Measurements from ENCODE around the gene NELFCD.
A peak's percentile ranks its signal among the peaks of the same experiment; 100 is the strongest.

NELFCD gene

DNA sequence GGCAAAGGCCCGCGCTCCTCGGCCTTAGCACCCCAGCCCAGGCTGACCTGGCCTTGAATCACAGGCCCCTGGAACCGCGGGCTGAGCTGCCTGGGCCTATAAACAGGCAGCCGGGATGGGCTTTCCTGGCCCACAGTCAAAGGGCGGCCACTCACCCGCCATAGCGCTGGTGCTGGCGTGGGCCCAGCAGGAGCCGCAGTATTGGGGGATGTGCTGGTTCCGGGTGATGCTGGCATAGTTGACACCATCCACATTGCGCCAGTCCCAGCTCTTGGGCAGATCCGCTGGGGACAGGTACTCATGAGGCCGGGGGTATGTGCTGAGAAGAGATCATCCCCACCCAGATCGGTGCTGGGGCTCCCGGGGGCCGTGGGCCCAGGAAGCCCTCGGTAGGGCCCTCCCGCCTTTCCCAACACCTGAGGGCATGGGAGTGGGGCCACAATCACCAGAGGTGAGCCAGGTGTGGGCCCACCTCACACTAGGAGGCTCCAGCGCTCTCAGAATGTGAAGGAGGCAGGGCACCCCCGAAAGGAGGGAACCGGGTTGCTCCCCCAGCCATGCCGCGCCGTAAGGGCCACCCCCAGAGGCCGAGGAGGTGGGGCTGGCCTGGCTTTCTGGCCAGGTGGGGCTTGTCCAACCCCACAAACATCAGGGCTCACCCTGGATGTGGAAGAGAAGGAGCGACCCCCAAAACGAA is 25.3 kb downstream of the NELFCD start:
- H3K36me3 ChIP-seq (ENCODE audit: low read length): no peaks in the 10 kb centered on the region
- peak overlapping the region; percentile 86 for H3K4me2 ChIP-seq (ENCODE audit: low read depth, low read length, poor library complexity, severe bottlenecking)
- H3F3A ChIP-seq (ENCODE audit: insufficient read depth): peaks cover 12% of the 10 kb centered on the region
- H3K9me3 ChIP-seq (ENCODE audit: insufficient read depth, low read length): no peaks in the 10 kb centered on the region
- H3K9ac ChIP-seq (ENCODE audit: low read length): peak overlapping the region; percentile 91
- peak overlapping the region; percentile 86 for H3K27ac ChIP-seq (ENCODE audit: low read depth, low read length)
- H3K79me2 ChIP-seq (ENCODE audit: insufficient read depth, low read length): peaks cover 32% of the 10 kb centered on the region
- peak overlapping the region; percentile 74 for H3K4me3 ChIP-seq (ENCODE audit: insufficient read depth, low read length, poor library complexity, severe bottlenecking)
- H3K9me2 ChIP-seq (replicated peaks; ENCODE audit: insufficient read depth, low read length): no peaks in the 10 kb centered on the region
- TF ChIP-seq, protein P1, sequence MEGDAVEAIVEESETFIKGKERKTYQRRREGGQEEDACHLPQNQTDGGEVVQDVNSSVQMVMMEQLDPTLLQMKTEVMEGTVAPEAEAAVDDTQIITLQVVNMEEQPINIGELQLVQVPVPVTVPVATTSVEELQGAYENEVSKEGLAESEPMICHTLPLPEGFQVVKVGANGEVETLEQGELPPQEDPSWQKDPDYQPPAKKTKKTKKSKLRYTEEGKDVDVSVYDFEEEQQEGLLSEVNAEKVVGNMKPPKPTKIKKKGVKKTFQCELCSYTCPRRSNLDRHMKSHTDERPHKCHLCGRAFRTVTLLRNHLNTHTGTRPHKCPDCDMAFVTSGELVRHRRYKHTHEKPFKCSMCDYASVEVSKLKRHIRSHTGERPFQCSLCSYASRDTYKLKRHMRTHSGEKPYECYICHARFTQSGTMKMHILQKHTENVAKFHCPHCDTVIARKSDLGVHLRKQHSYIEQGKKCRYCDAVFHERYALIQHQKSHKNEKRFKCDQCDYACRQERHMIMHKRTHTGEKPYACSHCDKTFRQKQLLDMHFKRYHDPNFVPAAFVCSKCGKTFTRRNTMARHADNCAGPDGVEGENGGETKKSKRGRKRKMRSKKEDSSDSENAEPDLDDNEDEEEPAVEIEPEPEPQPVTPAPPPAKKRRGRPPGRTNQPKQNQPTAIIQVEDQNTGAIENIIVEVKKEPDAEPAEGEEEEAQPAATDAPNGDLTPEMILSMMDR (IDR thresholded peaks at IDR 0.05; ENCODE audit: insufficient read depth, low read length, poor library complexity, severe bottlenecking): no peak
- no peak for TF ChIP-seq EZH2phosphoT487 (conservative IDR thresholded peaks at IDR 0.05; ENCODE audit: low read length)
- H2AFZ ChIP-seq (ENCODE audit: low read depth, low read length, severe bottlenecking): no peak overlapping the region
- H3K27me3 ChIP-seq (ENCODE audit: low read length): no peaks in the 10 kb centered on the region
- H4K20me1 ChIP-seq (ENCODE audit: low read depth, low read length): 0 out of 2 replicates have a peak, but pooled peaks cover 3% of the 10 kb centered on the region

DNA sequence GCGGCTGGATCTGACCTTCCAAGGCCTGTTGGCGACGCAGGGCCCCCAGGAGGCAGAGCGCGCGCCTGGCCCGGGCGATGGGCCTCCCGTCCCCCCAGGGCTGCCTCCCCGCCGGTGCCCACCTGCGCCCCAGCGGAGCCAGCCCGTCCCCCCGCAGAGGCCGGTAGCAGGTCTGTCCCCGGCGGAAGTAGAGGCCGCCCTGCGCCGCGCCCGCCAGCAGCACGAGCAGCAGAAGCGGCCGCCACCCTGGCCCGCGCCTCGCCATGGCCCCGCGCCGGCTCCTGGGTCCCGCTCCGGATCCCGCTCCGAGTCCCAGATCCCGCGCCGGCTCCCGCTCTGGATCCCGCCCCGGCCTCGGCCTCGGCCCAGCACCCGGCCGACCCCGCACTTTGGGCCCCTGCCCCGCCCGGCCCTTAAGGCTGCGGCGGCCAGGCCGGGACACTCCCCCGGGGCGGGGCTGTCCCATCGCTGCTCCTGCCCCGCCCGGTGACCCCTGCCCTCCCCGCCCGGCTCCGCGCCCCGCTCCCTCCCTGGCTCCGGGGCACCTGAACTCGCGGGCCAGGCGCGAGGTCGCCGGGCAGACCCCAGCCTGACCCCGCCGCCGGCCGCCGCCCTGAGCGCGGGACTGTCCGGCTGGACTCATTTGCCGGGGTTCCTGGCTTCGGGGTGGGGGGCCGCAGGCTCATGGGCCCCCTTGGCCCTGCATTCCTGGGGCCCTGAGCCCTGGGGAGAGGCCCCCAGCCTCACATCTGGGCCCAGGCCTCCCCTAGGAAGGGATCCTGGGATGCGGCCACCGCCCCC is 26.0 kb downstream of the NELFCD start, which contains the start of gene CTSZ:
Gene CTSZ (minus strand): TSS at position 391 of the 801 bp plus-strand sequence. CDS start 126 bp downstream, at position 265.
- H2AFZ ChIP-seq (ENCODE audit: low read depth, low read length, severe bottlenecking): no peak within 1 kb of the TSS
- H3K27me3 ChIP-seq (ENCODE audit: low read length): no peaks in the 10 kb centered on the region
- TF ChIP-seq EZH2phosphoT487 (conservative IDR thresholded peaks at IDR 0.05; ENCODE audit: low read length): no peak
- TF ChIP-seq, protein P1 (IDR thresholded peaks at IDR 0.05; ENCODE audit: insufficient read depth, low read length, poor library complexity, severe bottlenecking): no peak
- 0 out of 2 replicates have a peak, but pooled peaks cover 3% of the 10 kb centered on the region for H4K20me1 ChIP-seq (ENCODE audit: low read depth, low read length)
- no peaks in the 10 kb centered on the region for H3K9me3 ChIP-seq (ENCODE audit: insufficient read depth, low read length)
- peak within 1 kb of the TSS; percentile 91 for H3K9ac ChIP-seq (ENCODE audit: low read length)
- peak within 1 kb of the TSS; percentile 74 for H3K4me3 ChIP-seq (ENCODE audit: insufficient read depth, low read length, poor library complexity, severe bottlenecking)
- peaks cover 32% of the 10 kb centered on the region for H3K79me2 ChIP-seq (ENCODE audit: insufficient read depth, low read length)
- H3K4me2 ChIP-seq (ENCODE audit: low read depth, low read length, poor library complexity, severe bottlenecking): peak within 1 kb of the TSS; percentile 86
- H3K9me2 ChIP-seq (replicated peaks; ENCODE audit: insufficient read depth, low read length): no peaks in the 10 kb centered on the region
- H3K27ac ChIP-seq (ENCODE audit: low read depth, low read length): peak within 1 kb of the TSS; percentile 86
- peaks cover 12% of the 10 kb centered on the region for H3F3A ChIP-seq (ENCODE audit: insufficient read depth)
- no peaks in the 10 kb centered on the region for H3K36me3 ChIP-seq (ENCODE audit: low read length)

DNA sequence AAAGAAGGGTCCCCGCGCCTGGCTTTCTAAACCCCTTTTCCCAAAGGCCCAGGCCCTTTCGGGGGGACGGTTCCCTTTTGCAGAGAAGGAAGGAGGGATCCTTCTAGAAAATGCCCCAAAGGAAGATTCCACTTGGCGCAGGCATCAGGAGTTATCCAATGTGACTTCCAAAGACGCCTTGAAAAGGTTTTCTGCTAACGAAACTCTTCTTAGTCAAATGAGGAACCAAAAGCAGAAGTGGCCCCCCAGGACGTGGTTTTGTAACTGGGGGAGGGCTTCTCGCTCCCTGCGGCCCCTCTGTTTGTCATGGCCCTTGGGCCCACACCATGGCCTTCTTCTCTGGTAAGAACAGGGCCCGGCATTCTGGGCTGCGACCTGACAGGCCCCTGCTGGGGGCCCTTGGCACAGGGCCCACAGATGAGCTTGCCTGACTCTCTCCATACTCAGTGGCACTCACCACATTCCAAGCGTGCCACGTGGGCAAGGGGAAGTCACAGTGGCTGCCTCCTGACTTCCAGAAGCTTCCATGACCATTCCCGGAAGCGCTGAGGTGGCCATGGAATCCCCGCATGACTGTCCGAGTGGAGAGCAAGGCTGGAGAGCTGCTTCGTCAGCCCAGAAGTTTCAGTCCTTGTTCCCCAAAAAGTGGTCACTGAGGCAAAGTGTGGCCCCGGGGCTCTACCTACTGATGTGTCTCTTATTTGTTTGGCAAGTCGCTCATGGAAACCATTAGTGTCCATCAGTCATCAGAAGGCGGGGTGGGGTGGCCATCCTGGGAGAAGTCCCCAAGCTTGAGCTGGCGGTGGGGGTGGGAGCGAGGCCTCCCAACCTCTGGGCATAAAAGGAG is 26.8 kb downstream of the NELFCD start:
- TF ChIP-seq, protein P1 (IDR thresholded peaks at IDR 0.05; ENCODE audit: insufficient read depth, low read length, poor library complexity, severe bottlenecking): no peak
- TF ChIP-seq EZH2phosphoT487 (conservative IDR thresholded peaks at IDR 0.05; ENCODE audit: low read length): no peak
- Histone ChIP-seq H3F3A (ENCODE audit: insufficient read depth) (peaks cover 12% of the 10 kb centered on the region), H2AFZ (ENCODE audit: low read depth, low read length, severe bottlenecking) (no peak overlapping the region), H3K36me3 (ENCODE audit: low read length) (no peaks in the 10 kb centered on the region), H3K9ac (ENCODE audit: low read length) (peak overlapping the region; percentile 91), H3K27me3 (ENCODE audit: low read length) (no peaks in the 10 kb centered on the region), H3K4me3 (ENCODE audit: insufficient read depth, low read length, poor library complexity, severe bottlenecking) (peak overlapping the region; percentile 74), H4K20me1 (ENCODE audit: low read depth, low read length) (0 out of 2 replicates have a peak, but pooled peaks cover 3% of the 10 kb centered on the region), H3K9me2 (replicated peaks; ENCODE audit: insufficient read depth, low read length) (no peaks in the 10 kb centered on the region), H3K79me2 (ENCODE audit: insufficient read depth, low read length) (peaks cover 32% of the 10 kb centered on the region), H3K4me2 (ENCODE audit: low read depth, low read length, poor library complexity, severe bottlenecking) (peak overlapping the region; percentile 86), H3K27ac (ENCODE audit: low read depth, low read length) (peak overlapping the region; percentile 86), H3K9me3 (ENCODE audit: insufficient read depth, low read length) (no peaks in the 10 kb centered on the region)

All from SU-DHL-6 (cell line).